Neural cell (in vitro differentiated cells): ENCODE results near the gene FGFBP2.

Source experiments
- CTCF ChIP-seq: fragments of 450-650 bp; IDR thresholded peaks from 2 replicates; pipeline ENCODE4 v1.5.1; 2014; ENCODE audit warnings: antibody characterized with exemption, mild to moderate bottlenecking, moderate library complexity; ENCODE audit not compliant: poor library complexity, severe bottlenecking
- EP300 ChIP-seq: fragments of 450-650 bp; conservative IDR thresholded peaks from 2 replicates; pipeline ENCODE4 v1.6.1; 2014; ENCODE audit warnings: antibody characterized with exemption, mild to moderate bottlenecking, moderate library complexity; ENCODE audit not compliant: poor library complexity, severe bottlenecking
- EZH2 ChIP-seq: fragments of 200-600, 300-800 bp; shearing (Covaris generic), sonication (generic); IDR thresholded peaks from 2 replicates; pipeline ENCODE4 v1.6.1; 2014; ENCODE audit warnings: antibody characterized with exemption, low read length, borderline replicate concordance, mild to moderate bottlenecking; ENCODE audit not compliant: insufficient read depth, poor library complexity, severe bottlenecking
- MXI1 ChIP-seq: fragments of 450-650 bp; conservative IDR thresholded peaks from 2 replicates; pipeline ENCODE4 v1.6.1; 2014; ENCODE audit warnings: antibody characterized with exemption, mild to moderate bottlenecking; ENCODE audit not compliant: poor library complexity, severe bottlenecking
- POLR2AphosphoS5 ChIP-seq: IDR thresholded peaks from 2 replicates; pipeline ENCODE4 v1.6.1; 2012
- RAD21 ChIP-seq: fragments of 450-650 bp; conservative IDR thresholded peaks from 2 replicates; pipeline ENCODE4 v1.6.1; 2014; ENCODE audit warnings: antibody characterized with exemption, mild to moderate bottlenecking, moderate library complexity
- REST ChIP-seq: IDR thresholded peaks from 2 replicates; pipeline ENCODE4 v1.6.1; 2012; ENCODE audit warnings: borderline replicate concordance
- SMC3 ChIP-seq: fragments of 450-650 bp; conservative IDR thresholded peaks from 2 replicates; pipeline ENCODE4 v1.6.1; 2014; ENCODE audit warnings: antibody characterized with exemption, mild to moderate bottlenecking, moderate library complexity; ENCODE audit not compliant: poor library complexity
- TAF1 ChIP-seq: IDR thresholded peaks from 2 replicates; pipeline ENCODE4 v1.6.1; 2012; ENCODE audit warnings: low read depth

GRCh38 chr4:15921592-15921932, 41.4 kb downstream of the FGFBP2 start:
- TF ChIP-seq CTCF (no peak), RAD21 (no peak), REST (no peak), MXI1 (no peak), EP300 (no peak), EZH2 (no peak), SMC3 (no peak), POLR2AphosphoS5 (no peak), TAF1 (no peak)
